H1 (cell line): ENCODE data around the gene GTPBP6.

Experiments
- ASH2L ChIP-seq: fragments of 200-600, 300-600 bp; sonication (generic); IDR thresholded peaks from one replicate; pipeline ENCODE4 v1.7.1; 2017; ENCODE audit warnings: low read length
- EP300 ChIP-seq, 2 experiments: IDR thresholded peaks; 1 replicate in 1 of 2; 2 replicates in 1 of 2; pipeline ENCODE4 v1.6.1; 2011 to 2012; ENCODE audit warnings: low read depth in 2 of 2, low read length in 2 of 2, mild to moderate bottlenecking in 2 of 2, borderline replicate concordance in 1 of 2, inconsistent platforms in 1 of 2, moderate library complexity in 1 of 2
- GTF2F1 ChIP-seq: IDR thresholded peaks from 2 replicates; pipeline ENCODE4 v1.6.1; 2012; ENCODE audit warnings: low read depth, low read length, improper control_type of control experiment, borderline replicate concordance
- NRF1 ChIP-seq: IDR thresholded peaks from 2 replicates; pipeline ENCODE4 v1.6.1; 2011; ENCODE audit warnings: mild to moderate bottlenecking, low read depth, low read length, improper control_type of control experiment
- POLR2A ChIP-seq, 2 experiments: IDR thresholded peaks; 1 replicate in 1 of 2; 2 replicates in 1 of 2; pipeline ENCODE4 v1.6.1; 2011; ENCODE audit warnings: low read depth in 2 of 2, low read length in 2 of 2, mild to moderate bottlenecking in 2 of 2; ENCODE audit errors: control extremely low read depth in 1 of 2
- RAD21 ChIP-seq, 2 experiments: IDR thresholded peaks in 1 of 2; conservative IDR thresholded peaks in 1 of 2; 2 replicates each; pipeline ENCODE4 v1.6.1; 2011; ENCODE audit warnings: low read depth in 2 of 2, low read length in 2 of 2, improper control_type of control experiment in 1 of 2, inconsistent platforms in 1 of 2, mild to moderate bottlenecking in 1 of 2, moderate library complexity in 1 of 2
- RBBP5 ChIP-seq: IDR thresholded peaks from 2 replicates; pipeline ENCODE4 v1.7.1; 2012; ENCODE audit warnings: low read depth, mild to moderate bottlenecking, inconsistent platforms, low read length, moderate library complexity, borderline replicate concordance
- SP1 ChIP-seq: IDR thresholded peaks from 2 replicates; pipeline ENCODE4 v1.6.1; 2011; ENCODE audit warnings: low read depth, low read length
- SP2 ChIP-seq: IDR thresholded peaks from 2 replicates; pipeline ENCODE4 v1.6.1; 2012; ENCODE audit warnings: mild to moderate bottlenecking, low read length, inconsistent platforms
- SUZ12 ChIP-seq: fragments of 200-600 bp; sonication (generic); IDR thresholded peaks from 2 replicates; pipeline ENCODE4 v1.6.1; 2012; ENCODE audit warnings: mild to moderate bottlenecking, inconsistent platforms, low read length, moderate library complexity, mixed read lengths
- TAF1 ChIP-seq: IDR thresholded peaks from 2 replicates; pipeline ENCODE4 v1.6.1; 2011; ENCODE audit warnings: mild to moderate bottlenecking, low read depth, low read length
- TF ChIP-seq, protein P1 (sequence below), 3 experiments: IDR thresholded peaks; 1 replicate in 2 of 3; 2 replicates in 1 of 3; pipeline versions ENCODE4 v1.5.1 to v1.6.1; 2011; ENCODE audit warnings: low read length in 3 of 3, mild to moderate bottlenecking in 3 of 3, inconsistent platforms in 2 of 3, low read depth in 1 of 3, moderate library complexity in 1 of 3; ENCODE audit not compliant: insufficient read depth in 1 of 3; ENCODE audit errors: control extremely low read depth in 1 of 3

DNA sequence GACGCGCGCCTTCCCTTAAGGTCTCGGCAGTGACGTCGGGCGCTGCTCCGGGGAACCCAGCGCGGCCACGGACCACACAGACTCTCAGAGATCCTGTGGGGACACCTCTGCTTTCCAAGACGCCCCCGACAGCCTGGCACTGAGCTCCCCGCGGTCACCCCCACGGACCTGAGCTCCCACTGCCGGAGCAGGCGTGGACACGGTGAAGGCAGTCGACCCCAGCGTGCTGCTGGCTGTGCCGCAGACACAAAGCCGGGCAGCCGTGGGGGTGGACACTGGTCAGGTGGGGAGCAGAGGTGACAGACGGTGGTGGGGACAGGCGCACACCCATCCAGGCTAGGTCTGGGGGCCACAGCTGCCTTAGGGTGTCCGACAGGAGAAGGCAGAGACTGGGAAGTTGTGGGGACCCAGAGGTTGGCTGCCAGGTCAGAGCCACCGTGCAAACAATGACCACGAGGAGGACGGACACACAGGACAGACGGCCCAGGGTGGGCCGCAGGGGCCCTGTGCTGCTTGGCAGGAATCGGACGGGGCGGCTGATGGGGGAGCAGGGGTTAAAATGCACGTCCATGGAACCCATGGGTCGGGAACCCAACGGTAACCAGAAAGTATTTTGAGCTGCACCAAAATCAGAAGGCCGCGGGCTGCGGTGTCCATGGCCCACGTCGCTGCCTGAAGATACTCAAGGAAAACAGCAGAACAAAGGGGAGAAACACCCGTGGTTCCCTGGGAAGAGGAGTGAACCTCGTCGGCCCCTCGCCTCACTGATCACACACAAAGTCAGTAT lies 16.6 kb upstream of the GTPBP6 start:
- TF ChIP-seq GTF2F1: no peak
- TF ChIP-seq, protein P1, sequence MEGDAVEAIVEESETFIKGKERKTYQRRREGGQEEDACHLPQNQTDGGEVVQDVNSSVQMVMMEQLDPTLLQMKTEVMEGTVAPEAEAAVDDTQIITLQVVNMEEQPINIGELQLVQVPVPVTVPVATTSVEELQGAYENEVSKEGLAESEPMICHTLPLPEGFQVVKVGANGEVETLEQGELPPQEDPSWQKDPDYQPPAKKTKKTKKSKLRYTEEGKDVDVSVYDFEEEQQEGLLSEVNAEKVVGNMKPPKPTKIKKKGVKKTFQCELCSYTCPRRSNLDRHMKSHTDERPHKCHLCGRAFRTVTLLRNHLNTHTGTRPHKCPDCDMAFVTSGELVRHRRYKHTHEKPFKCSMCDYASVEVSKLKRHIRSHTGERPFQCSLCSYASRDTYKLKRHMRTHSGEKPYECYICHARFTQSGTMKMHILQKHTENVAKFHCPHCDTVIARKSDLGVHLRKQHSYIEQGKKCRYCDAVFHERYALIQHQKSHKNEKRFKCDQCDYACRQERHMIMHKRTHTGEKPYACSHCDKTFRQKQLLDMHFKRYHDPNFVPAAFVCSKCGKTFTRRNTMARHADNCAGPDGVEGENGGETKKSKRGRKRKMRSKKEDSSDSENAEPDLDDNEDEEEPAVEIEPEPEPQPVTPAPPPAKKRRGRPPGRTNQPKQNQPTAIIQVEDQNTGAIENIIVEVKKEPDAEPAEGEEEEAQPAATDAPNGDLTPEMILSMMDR (IDR thresholded peaks at IDR 0.05; ENCODE audit: control extremely low read depth in 1 of 3, insufficient read depth in 1 of 3, low read depth in 1 of 3, low read length in 3 of 3): no peak
- no peak for TF ChIP-seq RAD21 (IDR thresholded peaks at IDR 0.05 in 1 of 2, conservative IDR thresholded peaks at IDR 0.05 in 1 of 2; ENCODE audit: low read depth in 2 of 2, low read length in 2 of 2)
- TF ChIP-seq SP1: no peak
- no peak for TF ChIP-seq SP2
- no peak for TF ChIP-seq TAF1
- TF ChIP-seq POLR2A (IDR thresholded peaks at IDR 0.05; ENCODE audit: control extremely low read depth in 1 of 2, low read depth in 2 of 2, low read length in 2 of 2): no peak
- TF ChIP-seq RBBP5: no peak
- no peak for TF ChIP-seq ASH2L
- TF ChIP-seq SUZ12: no peak
- TF ChIP-seq EP300 (IDR thresholded peaks at IDR 0.05; ENCODE audit: borderline replicate concordance in 1 of 2, low read depth in 2 of 2, low read length in 2 of 2): no peak
- TF ChIP-seq NRF1: no peak
